GM23248 (cell line): ENCODE data around the gene NDC1. TPM values are rescaled to one million over a fixed set of nuclear protein-coding genes. Genes with fewer than 3 reads are reported as not detected.
A peak's percentile ranks its signal among the peaks of the same experiment; 100 is the strongest.

ENCODE experiments used
- DNase-seq: peaks from one replicate; pipeline ENCODE4 v3.0.0-alpha.2; 2015
- H2AFZ ChIP-seq: fragments of 200-600 bp; sonication (generic); 2 replicates; pipeline ENCODE4 v1.6.1; 2016; ENCODE audit warnings: antibody characterized with exemption
- H3F3A ChIP-seq: fragments of 200-600 bp; sonication (generic); 2 replicates; pipeline ENCODE4 v1.6.1; 2016; ENCODE audit warnings: mild to moderate bottlenecking, antibody characterized with exemption, mixed run types; ENCODE audit not compliant: insufficient read depth
- H3K27ac ChIP-seq: fragments of 200-600 bp; sonication (generic); 2 replicates; pipeline ENCODE4 v1.5.1; 2016; ENCODE audit warnings: mild to moderate bottlenecking
- H3K27me3 ChIP-seq: fragments of 200-600 bp; sonication (generic); replicated peaks from 2 replicates; pipeline ENCODE4 v1.6.1; 2016; ENCODE audit warnings: mild to moderate bottlenecking; ENCODE audit not compliant: insufficient read depth
- H3K36me3 ChIP-seq: fragments of 200-600 bp; sonication (generic); 2 replicates; pipeline ENCODE4 v1.6.1; 2016; ENCODE audit warnings: low read depth, mild to moderate bottlenecking
- H3K4me1 ChIP-seq: fragments of 200-600 bp; sonication (generic); 2 replicates; pipeline ENCODE4 v1.6.1; 2016; ENCODE audit warnings: mild to moderate bottlenecking; ENCODE audit not compliant: insufficient read depth
- H3K4me2 ChIP-seq: fragments of 200-600 bp; sonication (generic); one replicate; pipeline ENCODE4 v1.6.1; 2016; ENCODE audit warnings: mild to moderate bottlenecking; ENCODE audit not compliant: unreplicated experiment
- H3K4me3 ChIP-seq: fragments of 200-600 bp; sonication (generic); 2 replicates; pipeline ENCODE4 v1.5.1; 2016; ENCODE audit warnings: mild to moderate bottlenecking
- H3K79me2 ChIP-seq: fragments of 200-600 bp; sonication (generic); 2 replicates; pipeline ENCODE4 v1.6.1; 2016; ENCODE audit warnings: mild to moderate bottlenecking; ENCODE audit not compliant: insufficient read depth
- H3K9ac ChIP-seq: fragments of 200-600 bp; sonication (generic); 2 replicates; pipeline ENCODE4 v1.6.1; 2016; ENCODE audit warnings: mild to moderate bottlenecking
- H3K9me2 ChIP-seq: fragments of 200-600 bp; sonication (generic); 2 replicates; pipeline ENCODE4 v1.6.1; 2016; ENCODE audit warnings: mixed run types, mild to moderate bottlenecking, moderate library complexity; ENCODE audit not compliant: insufficient read depth
- H3K9me3 ChIP-seq: fragments of 200-600 bp; sonication (generic); one replicate; pipeline ENCODE4 v1.6.1; 2017; ENCODE audit warnings: low read depth
- H4K20me1 ChIP-seq: fragments of 200-600 bp; sonication (generic); 2 replicates; pipeline ENCODE4 v1.6.0; 2016; ENCODE audit not compliant: insufficient read depth
- EZH2 ChIP-seq: fragments of 200-600 bp; sonication (generic); IDR thresholded peaks from 2 replicates; pipeline ENCODE4 v1.6.1; 2018; ENCODE audit warnings: antibody characterized with exemption, mild to moderate bottlenecking; ENCODE audit not compliant: insufficient read depth, poor library complexity, severe bottlenecking
- EZH2phosphoT487 ChIP-seq: fragments of 200-600 bp; sonication (generic); IDR thresholded peaks from 2 replicates; pipeline ENCODE4 v1.6.1; 2018; ENCODE audit warnings: antibody characterized with exemption, moderate library complexity, mild to moderate bottlenecking, low read depth; ENCODE audit not compliant: insufficient read depth
- WGBS, 2 experiments: methylation state at CpG; one replicate each; pipeline ENCODE4 v1.1.6; 2015 to 2017; ENCODE audit warnings: low lambda C conversion rate in 2 of 2, low coverage in 1 of 2; ENCODE audit errors: missing lambda C conversion rate in 2 of 2; 5-methylcytosine and 5-hydroxymethylcytosine counted together
- in situ Hi-C: fragments of 300-500 bp; cut with MboI; formaldehyde crosslinking; loops from 2 replicates; pipeline ENCODE4 v1.15.0; 2020
- polyA plus RNA-seq: library from polyadenylated mRNA; unstranded; fragments of >200 nt; fragmentation: Nextera tagmentation; extraction: Ambion mirVana; gene quantifications from 2 replicates; pipeline ENCODE4 v1.2.1, GENCODE V29; 2016
- total RNA-seq: library from RNA; depleted of rRNA; stranded (reverse); fragments of >200 nt; shearing (Covaris generic); gene quantifications from 2 replicates; pipeline ENCODE4 v1.2.3, GENCODE V29; 2014

NDC1 gene
- total and polyA plus RNA-seq, 2 experiments from 2014 or later: 8.2 to 23.0 TPM

- in situ Hi-C loops: no loop called here
- Histone ChIP-seq H3K36me3 (no peaks in the 10 kb centered on the region), H3F3A (no peaks in the 10 kb centered on the region), H3K27me3 (no peaks in the 10 kb centered on the region), H3K9ac (no peak overlapping the region), H3K9me3 (no peaks in the 10 kb centered on the region), H3K27ac (no peak overlapping the region), H3K4me2 (no peak overlapping the region), H3K79me2 (peaks cover 58% of the 10 kb centered on the region), H3K4me3 (no peak overlapping the region), H3K4me1 (peaks cover 7% of the 10 kb centered on the region; the same call in 1 of the 2 replicates), H3K9me2 (no peaks in the 10 kb centered on the region), H4K20me1 (no peaks in the 10 kb centered on the region), H2AFZ (no peak overlapping the region)
- no peak for DNase-seq
- TF ChIP-seq EZH2phosphoT487 (no peak), EZH2 (no peak)
- 96% methylated on average over 11 of the region's 11 CpGs for WGBS, 2 experiments
These were observed 3.3 kb downstream of the NDC1 start for GRCh38 chr1:53834776-53835175.

GRCh38 chr1:53833393-53833792, 4.7 kb downstream of the NDC1 start:
- Histone ChIP-seq H3F3A (no peaks in the 10 kb centered on the region), H3K9me2 (no peaks in the 10 kb centered on the region), H3K4me1 (peaks cover 7% of the 10 kb centered on the region; the same call in 1 of the 2 replicates), H4K20me1 (no peaks in the 10 kb centered on the region), H3K9me3 (no peaks in the 10 kb centered on the region), H3K79me2 (peaks cover 58% of the 10 kb centered on the region), H3K4me3 (no peak overlapping the region), H2AFZ (no peak overlapping the region), H3K36me3 (no peaks in the 10 kb centered on the region), H3K9ac (no peak overlapping the region), H3K4me2 (no peak overlapping the region), H3K27me3 (no peaks in the 10 kb centered on the region), H3K27ac (no peak overlapping the region)
- TF ChIP-seq EZH2phosphoT487: no peak
- no peak for TF ChIP-seq EZH2
- DNase-seq: no peak
- in situ Hi-C loops: no loop called here
- WGBS, 2 experiments: 96 to 97% methylated on average over 4 of the region's 4 CpGs

GRCh38 chr1:53826367-53826766, 11.7 kb downstream of the NDC1 start:
- Histone ChIP-seq H3K9me2 (no peaks in the 10 kb centered on the region), H4K20me1 (no peaks in the 10 kb centered on the region), H3K27ac (no peak overlapping the region), H3K79me2 (no peaks in the 10 kb centered on the region), H3K4me1 (no peaks in the 10 kb centered on the region), H3K9me3 (no peaks in the 10 kb centered on the region), H3K27me3 (no peaks in the 10 kb centered on the region), H3K4me2 (no peak overlapping the region), H2AFZ (no peak overlapping the region), H3F3A (no peaks in the 10 kb centered on the region), H3K9ac (no peak overlapping the region), H3K4me3 (no peak overlapping the region), H3K36me3 (no peaks in the 10 kb centered on the region)
- WGBS, 2 experiments: 95 to 100% methylated on average over 2 of the region's 2 CpGs
- peak; percentile 44 for DNase-seq
- in situ Hi-C loops: no loop called here
- TF ChIP-seq EZH2phosphoT487: no peak
- TF ChIP-seq EZH2: no peak

DNA sequence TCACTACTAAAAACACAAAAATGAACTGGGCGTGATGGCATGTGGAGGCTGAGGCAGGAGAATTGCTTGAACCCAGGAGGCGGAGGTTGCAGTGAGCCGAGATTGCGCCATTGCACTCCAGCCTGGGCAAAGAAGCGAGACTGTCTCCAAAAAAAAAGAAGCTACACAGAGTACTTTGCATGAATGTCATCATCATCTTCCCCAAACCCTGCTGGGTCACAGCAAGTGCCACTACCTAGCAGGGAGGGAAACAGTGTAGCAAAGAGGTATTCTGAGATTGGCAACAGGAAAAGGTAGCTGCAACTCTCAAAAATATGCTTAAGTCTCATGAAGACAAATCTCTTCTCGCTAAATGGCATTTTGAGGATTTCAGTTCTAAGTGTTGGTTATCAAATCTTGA, 12.8 kb downstream of the NDC1 start:
- Histone ChIP-seq H3K9ac (no peak overlapping the region), H3K4me1 (no peaks in the 10 kb centered on the region), H3K4me3 (no peak overlapping the region), H3K79me2 (no peaks in the 10 kb centered on the region), H3K36me3 (no peaks in the 10 kb centered on the region), H3K9me3 (no peaks in the 10 kb centered on the region), H3K27ac (no peak overlapping the region), H3K27me3 (no peaks in the 10 kb centered on the region), H3K9me2 (no peaks in the 10 kb centered on the region), H3K4me2 (no peak overlapping the region), H4K20me1 (no peaks in the 10 kb centered on the region), H2AFZ (no peak overlapping the region), H3F3A (no peaks in the 10 kb centered on the region)
- 98 to 100% methylated on average over 6 of the region's 6 CpGs for whole genome bisulfite sequencing, 2 experiments
- no peak for TF ChIP-seq EZH2phosphoT487
- TF ChIP-seq EZH2: no peak
- DNase-seq: no peak
- in situ Hi-C loops: no loop called here

DNA sequence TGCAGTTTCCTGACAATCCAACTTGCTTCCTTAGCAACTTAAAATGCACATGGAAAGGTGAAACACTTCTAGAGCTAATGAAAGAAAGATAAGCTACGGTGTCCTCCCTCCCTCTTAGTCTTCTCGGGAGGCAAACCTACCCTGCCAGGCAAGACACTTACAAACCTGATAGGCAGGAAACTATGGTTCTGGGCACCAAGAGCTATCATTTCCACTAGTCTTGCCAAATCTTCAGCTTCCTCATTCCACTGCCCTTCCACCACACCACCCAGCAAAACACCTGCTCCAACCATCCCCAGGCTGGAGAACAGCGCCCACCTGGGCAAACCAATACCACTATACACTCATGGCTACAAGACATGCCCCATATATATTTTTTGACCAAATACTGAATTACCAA, 15.2 kb downstream of the NDC1 start:
- in situ Hi-C loops: no loop called here
- H3K4me2 ChIP-seq: no peak overlapping the region
- H3K36me3 ChIP-seq: no peaks in the 10 kb centered on the region
- no peaks in the 10 kb centered on the region for H4K20me1 ChIP-seq
- no peaks in the 10 kb centered on the region for H3K9me3 ChIP-seq
- no peaks in the 10 kb centered on the region for H3K4me1 ChIP-seq
- DNase-seq: no peak
- no peak for TF ChIP-seq EZH2
- no peaks in the 10 kb centered on the region for H3K9me2 ChIP-seq
- 99 to 100% methylated on average over 3 of the region's 3 CpGs for WGBS, 2 experiments
- no peaks in the 10 kb centered on the region for H3K27me3 ChIP-seq
- no peaks in the 10 kb centered on the region for H3F3A ChIP-seq
- H3K27ac ChIP-seq: no peak overlapping the region
- H3K79me2 ChIP-seq: no peaks in the 10 kb centered on the region
- H2AFZ ChIP-seq: no peak overlapping the region
- no peak overlapping the region for H3K4me3 ChIP-seq
- no peak overlapping the region for H3K9ac ChIP-seq
